HS-5 (cell line): ENCODE data around the gene CFI.

Experiments
- DNase-seq: peaks from one replicate; pipeline ENCODE4 v3.0.0-alpha.2; 2012; ENCODE audit warnings: low read depth

The CFI gene

GRCh38 chr4:109730619-109731545, 70.9 kb downstream of the CFI start:
- no peak for DNase-seq

GRCh38 chr4:109729718-109730618, 71.8 kb downstream of the CFI start, which contains the start of gene PLA2G12A:
TSS of gene PLA2G12A (minus strand) at chr4:109730070. CDS start at chr4:109729809, 261 bp downstream.
- peak; percentile 36 for DNase-seq

DNA sequence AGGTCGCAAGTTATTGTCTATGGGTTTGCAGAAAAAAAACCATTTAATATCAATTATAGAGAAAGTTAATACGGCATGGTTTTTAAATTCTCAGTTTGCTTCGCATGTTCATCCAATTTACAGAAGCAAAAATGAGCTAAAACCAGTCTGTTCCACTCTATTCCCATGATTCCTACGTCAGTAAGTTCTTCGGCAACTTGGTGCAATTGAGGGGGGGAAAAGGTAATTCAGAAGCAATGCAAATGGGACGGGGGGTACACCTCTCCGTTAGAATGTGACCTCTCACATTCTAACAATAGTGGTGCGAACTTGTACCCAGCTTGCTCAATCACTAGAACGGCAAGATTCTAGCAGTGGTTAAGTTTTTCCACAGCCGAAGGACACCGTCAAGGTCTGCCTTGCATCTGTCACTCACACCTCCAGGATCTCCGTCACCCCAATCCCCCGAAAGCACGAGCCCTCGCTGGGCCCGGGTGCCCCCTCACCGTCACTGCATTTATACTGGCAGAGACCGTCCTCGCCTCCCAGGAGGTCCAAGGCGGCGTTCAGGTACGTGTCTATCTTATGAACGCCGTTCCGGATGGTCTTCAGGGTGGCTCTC, 72.6 kb downstream of the CFI start:
- DNase-seq: no peak

GRCh38 chr4:109728385-109728784, 73.4 kb downstream of the CFI start:
- DNase-seq: no peak

- no peak for DNase-seq
These were observed 78.7 kb downstream of the CFI start for GRCh38 chr4:109723110-109723509.

- DNase-seq: no peak
These were observed 79.4 kb downstream of the CFI start for GRCh38 chr4:109722357-109722756.

- no peak for DNase-seq
These were observed 80.8 kb downstream of the CFI start for GRCh38 chr4:109721033-109721432.

DNA sequence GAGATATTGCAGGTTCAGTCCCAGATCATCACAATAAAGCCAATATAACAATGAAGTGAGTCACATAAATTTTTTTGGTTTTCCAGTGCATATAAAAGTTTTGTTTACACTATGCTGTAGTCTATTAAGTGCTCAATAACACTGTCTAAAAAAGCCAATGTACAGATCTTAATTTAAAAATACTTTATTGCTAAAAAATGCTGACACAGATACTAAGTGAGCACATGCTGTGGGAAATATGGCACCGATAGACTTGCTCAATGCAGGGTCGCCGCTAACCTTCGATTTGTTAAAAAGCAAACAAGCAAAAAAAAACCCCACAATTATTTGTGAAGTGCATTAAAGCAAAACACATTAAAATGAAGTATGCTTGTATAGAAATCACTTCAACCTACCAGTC, 82.2 kb downstream of the CFI start:
- DNase-seq: no peak

DNA sequence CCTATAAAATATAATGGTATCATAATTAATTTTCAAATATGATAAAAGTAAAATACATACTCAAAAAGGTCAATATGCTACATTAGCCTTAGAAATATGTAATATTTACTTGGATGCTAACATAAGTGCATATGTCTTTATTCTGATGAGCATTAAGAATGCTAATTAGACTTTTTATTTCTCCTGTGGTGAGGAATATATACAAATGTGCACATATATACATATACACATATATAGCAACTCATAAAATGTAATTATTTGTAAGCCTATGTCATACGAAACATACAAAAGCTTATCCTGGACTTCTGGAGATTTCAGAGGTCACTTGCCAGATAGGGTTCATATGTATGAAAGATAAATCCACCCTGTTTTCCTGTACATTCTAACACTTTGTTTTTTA, 83.0 kb downstream of the CFI start:
- DNase-seq: no peak

GRCh38 chr4:109713500-109713899, 88.3 kb downstream of the CFI start:
- no peak for DNase-seq

- no peak for DNase-seq
These were observed 92.8 kb downstream of the CFI start for GRCh38 chr4:109708990-109709389.

- no peak for DNase-seq
These were observed 93.4 kb downstream of the CFI start for GRCh38 chr4:109708435-109708834.

DNA sequence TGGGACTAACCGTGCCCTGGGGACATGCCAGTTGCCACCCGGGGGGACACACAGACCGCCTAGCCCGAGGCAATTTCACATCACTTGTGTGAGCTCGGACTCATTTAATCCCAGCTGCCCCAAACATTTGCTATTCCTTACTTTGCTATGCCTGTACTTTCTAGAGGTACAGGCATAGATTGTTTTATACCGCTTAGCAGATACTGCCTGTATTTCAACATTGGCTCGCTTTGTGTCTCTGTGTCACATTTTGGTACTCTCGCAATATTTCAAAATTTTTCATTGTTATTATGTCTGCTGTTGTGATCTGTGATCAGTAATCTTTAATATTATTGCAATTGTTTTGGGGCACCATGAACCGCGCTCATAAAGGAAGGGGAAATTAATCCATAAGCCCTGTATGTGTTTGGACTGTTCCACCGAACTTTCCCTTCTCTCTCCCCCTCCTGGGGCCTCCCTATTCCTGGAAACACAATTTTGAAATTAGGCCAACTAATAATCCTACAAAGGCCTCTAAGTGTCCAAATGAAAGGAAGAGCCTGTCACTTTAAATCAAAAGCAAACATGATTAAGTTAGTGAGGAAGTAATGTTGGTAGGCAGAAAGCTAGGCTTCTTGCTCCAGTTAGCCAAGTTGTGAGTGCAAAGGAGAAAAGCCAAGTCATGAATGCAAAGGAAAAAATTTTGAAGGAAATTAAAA, 98.0 kb downstream of the CFI start:
- no peak for DNase-seq

- DNase-seq: no peak
These were observed 98.7 kb downstream of the CFI start, which contains the start of gene CASP6 for GRCh38 chr4:109702950-109703663. TSS of gene CASP6 (minus strand) at chr4:109703445. CDS start at chr4:109703395, 50 bp downstream.

GRCh38 chr4:109701566-109702410, 100.0 kb downstream of the CFI start:
- DNase-seq: no peak

DNA sequence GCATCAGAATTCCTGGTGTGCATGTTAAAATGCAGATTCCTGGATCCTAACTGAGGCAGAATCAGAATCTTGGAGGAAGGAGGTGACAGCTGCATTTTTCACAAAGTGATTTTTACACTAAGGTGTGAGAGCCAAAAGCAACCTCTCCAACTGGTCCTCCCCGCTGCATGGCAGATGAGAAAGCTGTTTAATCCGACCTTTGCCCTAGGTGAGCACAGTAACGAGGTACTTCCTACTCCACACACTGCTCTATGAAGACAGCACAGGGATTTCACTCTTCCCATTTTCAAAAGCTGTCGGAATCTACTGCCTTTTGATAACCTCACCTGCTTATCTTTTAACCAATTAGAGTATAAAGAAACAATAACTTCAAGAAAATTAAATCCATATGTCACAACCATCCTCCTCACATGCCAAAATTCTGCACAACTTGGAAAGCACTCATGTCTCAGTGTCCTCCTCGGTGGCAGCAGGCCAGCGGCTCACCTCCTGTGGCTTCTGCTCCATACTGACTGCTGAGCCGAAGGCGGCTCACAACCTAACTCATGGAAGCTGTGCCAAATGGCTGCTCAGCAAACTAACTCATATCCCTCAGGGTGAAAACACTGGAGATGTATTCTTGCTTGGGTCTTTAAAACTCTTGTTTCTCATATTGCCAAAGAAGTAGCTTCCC, 102.1 kb downstream of the CFI start:
- DNase-seq: no peak

DNA sequence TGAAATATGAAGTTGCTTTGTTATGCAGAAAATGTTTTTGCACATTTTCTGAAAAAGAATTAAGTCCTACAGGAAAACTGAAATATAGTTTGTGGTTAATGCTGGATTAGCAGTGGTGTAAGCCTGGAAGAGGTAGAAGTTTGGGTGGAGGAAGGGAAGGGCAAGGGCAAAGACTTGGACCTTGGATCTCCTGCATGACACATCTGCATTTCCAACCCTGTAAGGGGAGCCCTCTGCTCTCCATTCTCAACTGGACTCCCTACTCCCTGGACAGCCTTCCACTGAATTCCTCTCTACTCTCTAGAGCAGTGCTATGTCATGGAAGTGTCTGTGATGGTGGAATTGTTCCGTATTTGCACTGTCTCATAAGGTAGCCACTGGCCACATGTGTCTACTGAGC, 103.1 kb downstream of the CFI start:
- no peak for DNase-seq

GRCh38 chr4:109691411-109691920, 110.3 kb downstream of the CFI start:
- no peak for DNase-seq
